KMS-11 (cell line): Measurements from ENCODE around the gene PPP1R15B.

Source experiments
- H2AFZ ChIP-seq: fragments of 200-600 bp; sonication (generic); 2 replicates; pipeline ENCODE4 v1.6.1; 2016; ENCODE audit warnings: antibody characterized with exemption, mixed run types, low read depth
- H3K27ac ChIP-seq: fragments of 200-600 bp; sonication (generic); 2 replicates; pipeline ENCODE4 v1.6.1; 2016; ENCODE audit warnings: mild to moderate bottlenecking, mixed run types
- H3K27me3 ChIP-seq: fragments of 200-600 bp; sonication (generic); 2 replicates; pipeline ENCODE4 v1.6.1; 2017; ENCODE audit warnings: mild to moderate bottlenecking, low read depth, mixed run types, moderate library complexity; ENCODE audit not compliant: insufficient read depth
- H3K36me3 ChIP-seq: fragments of 200-600 bp; sonication (generic); 2 replicates; pipeline ENCODE4 v1.6.1; 2017; ENCODE audit warnings: mild to moderate bottlenecking, mixed run types; ENCODE audit not compliant: insufficient read depth
- H3K4me1 ChIP-seq: fragments of 200-600 bp; sonication (generic); 2 replicates; pipeline ENCODE4 v1.6.1; 2016; ENCODE audit warnings: mild to moderate bottlenecking, low read depth, mixed run types; ENCODE audit not compliant: poor library complexity, severe bottlenecking
- H3K4me2 ChIP-seq: fragments of 200-600 bp; sonication (generic); 2 replicates; pipeline ENCODE4 v1.7.0; 2016; ENCODE audit warnings: mild to moderate bottlenecking, mixed run types
- H3K4me3 ChIP-seq: fragments of 200-600 bp; sonication (generic); IDR thresholded peaks from 2 replicates; pipeline ENCODE4 v1.6.1; 2017; ENCODE audit warnings: low read depth, low read length, mixed read lengths; ENCODE audit not compliant: insufficient read depth
- H3K79me2 ChIP-seq: fragments of 200-600 bp; sonication (generic); 2 replicates; pipeline ENCODE4 v1.6.1; 2016; ENCODE audit warnings: low read depth, mixed run types; ENCODE audit not compliant: insufficient read depth
- H3K9ac ChIP-seq: fragments of 200-600 bp; sonication (generic); 2 replicates; pipeline ENCODE4 v1.6.1; 2016; ENCODE audit warnings: mild to moderate bottlenecking, mixed run types
- H4K20me1 ChIP-seq: fragments of 200-600 bp; sonication (generic); 2 replicates; pipeline ENCODE4 v1.6.1; 2016; ENCODE audit warnings: mild to moderate bottlenecking, mixed run types; ENCODE audit not compliant: insufficient read depth
- CTCF ChIP-seq: fragments of 200-600 bp; sonication (generic); conservative IDR thresholded peaks from 2 replicates; pipeline ENCODE4 v1.6.1; 2017; ENCODE audit warnings: low read depth, mild to moderate bottlenecking, antibody characterized with exemption, low read length, moderate library complexity, mixed read lengths

Gene PPP1R15B

GRCh38 chr1:204453141-204453772 lies 41.6 kb upstream of the PPP1R15B start:
- Histone ChIP-seq H3K4me3 (no peak overlapping the region), H2AFZ (no peak overlapping the region), H3K79me2 (no peaks in the 10 kb centered on the region), H3K27me3 (no peaks in the 10 kb centered on the region), H4K20me1 (no peaks in the 10 kb centered on the region), H3K36me3 (no peaks in the 10 kb centered on the region), H3K9ac (no peak overlapping the region), H3K4me1 (no peaks in the 10 kb centered on the region), H3K4me2 (no peak overlapping the region), H3K27ac (no peak overlapping the region)
- TF ChIP-seq CTCF = no peak

- Histone ChIP-seq H3K79me2 (no peaks in the 10 kb centered on the region), H4K20me1 (no peaks in the 10 kb centered on the region), H3K36me3 (no peaks in the 10 kb centered on the region), H3K27me3 (no peaks in the 10 kb centered on the region), H3K4me3 (no peak overlapping the region), H3K4me1 (peaks cover under 1% of the 10 kb centered on the region), H3K9ac (no peak overlapping the region), H3K27ac (no peak overlapping the region), H2AFZ (no peak overlapping the region), H3K4me2 (no peak overlapping the region)
- no peak for TF ChIP-seq CTCF
Measured at GRCh38 chr1:204451352-204452124, 39.9 kb upstream of the PPP1R15B start.

GRCh38 chr1:204450461-204451257 lies 39.0 kb upstream of the PPP1R15B start:
- Histone ChIP-seq H3K27ac (no peak overlapping the region), H3K79me2 (no peaks in the 10 kb centered on the region), H3K9ac (no peak overlapping the region), H3K36me3 (no peaks in the 10 kb centered on the region), H3K4me3 (no peak overlapping the region), H2AFZ (no peak overlapping the region), H3K27me3 (no peaks in the 10 kb centered on the region), H3K4me2 (no peak overlapping the region), H4K20me1 (no peaks in the 10 kb centered on the region), H3K4me1 (peaks cover 5% of the 10 kb centered on the region)
- no peak for TF ChIP-seq CTCF

GRCh38 chr1:204449678-204450280 lies 38.2 kb upstream of the PPP1R15B start:
- Histone ChIP-seq H3K27ac (no peak overlapping the region), H3K4me1 (peaks cover 5% of the 10 kb centered on the region), H3K36me3 (no peaks in the 10 kb centered on the region), H3K4me2 (no peak overlapping the region), H3K4me3 (no peak overlapping the region), H2AFZ (no peak overlapping the region), H3K79me2 (no peaks in the 10 kb centered on the region), H3K27me3 (no peaks in the 10 kb centered on the region), H4K20me1 (no peaks in the 10 kb centered on the region), H3K9ac (no peak overlapping the region)
- TF ChIP-seq CTCF = no peak
